ENCODE data around the gene PPP4R2.

The PPP4R2 gene

DNA sequence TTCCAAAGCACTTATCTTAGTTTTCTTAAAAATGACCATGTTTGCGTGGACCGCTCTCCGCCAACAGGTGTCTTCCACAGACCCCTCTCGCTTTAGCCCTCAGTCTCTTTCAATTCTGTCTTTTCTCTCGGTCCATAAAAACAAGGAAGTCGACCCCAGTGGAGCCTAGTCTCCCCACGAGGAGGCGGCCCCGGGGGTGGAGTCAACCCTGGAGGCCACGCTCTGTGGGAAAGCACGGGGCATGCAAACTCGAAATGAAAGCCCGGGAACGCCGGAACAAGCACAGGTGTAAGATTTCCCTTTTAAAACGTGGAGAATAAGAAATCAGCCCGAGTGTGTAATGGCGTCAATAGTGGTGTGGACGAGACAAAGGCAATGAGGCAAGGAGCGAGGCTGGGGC, 113.9 kb downstream of the PPP4R2 start:
- Mint-ChIP-seq H3K4me1 (no peaks in the 10 kb centered on the region), H3K27me3 (peaks cover 4 to 39% of the 10 kb centered on the region in 2 donors), H3K36me3 (no peaks in the 10 kb centered on the region), H3K9me3 (no peaks in the 10 kb centered on the region), H3K4me3 (no peak overlapping the region), H3K27ac (no peak overlapping the region)
- no peak for ATAC-seq (replicated peaks)
- no peak for DNase-seq

DNA sequence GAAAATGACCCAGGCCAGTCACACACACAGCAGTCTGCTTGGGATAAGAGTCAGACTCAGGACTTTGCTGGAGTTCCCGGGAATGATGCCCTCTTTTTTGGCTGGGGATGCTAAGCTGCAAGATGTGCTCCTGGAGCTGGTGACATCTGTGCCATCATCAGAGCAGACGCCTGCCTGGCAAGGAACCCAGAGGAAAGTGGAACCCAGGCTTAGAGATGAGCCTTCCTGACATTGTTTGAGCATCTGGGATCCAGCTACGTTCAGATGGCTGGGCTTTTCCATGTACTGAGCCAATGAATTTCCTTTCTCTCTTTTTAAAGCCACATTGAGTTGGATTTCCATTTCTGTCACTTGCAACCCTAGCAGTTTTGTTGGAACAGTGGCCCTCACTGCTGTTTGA, 118.1 kb downstream of the PPP4R2 start:
- no peak overlapping the region for H3K4me3 Mint-ChIP-seq
- no peaks in the 10 kb centered on the region for H3K4me1 Mint-ChIP-seq
- H3K36me3 Mint-ChIP-seq, result no peaks in the 10 kb centered on the region
- peaks cover 0 to 32% of the 10 kb centered on the region in 2 donors for H3K27me3 Mint-ChIP-seq
- ATAC-seq (replicated peaks), result no peak
- no peak for DNase-seq
- H3K27ac Mint-ChIP-seq, result no peak overlapping the region
- H3K9me3 Mint-ChIP-seq, result no peaks in the 10 kb centered on the region

DNA sequence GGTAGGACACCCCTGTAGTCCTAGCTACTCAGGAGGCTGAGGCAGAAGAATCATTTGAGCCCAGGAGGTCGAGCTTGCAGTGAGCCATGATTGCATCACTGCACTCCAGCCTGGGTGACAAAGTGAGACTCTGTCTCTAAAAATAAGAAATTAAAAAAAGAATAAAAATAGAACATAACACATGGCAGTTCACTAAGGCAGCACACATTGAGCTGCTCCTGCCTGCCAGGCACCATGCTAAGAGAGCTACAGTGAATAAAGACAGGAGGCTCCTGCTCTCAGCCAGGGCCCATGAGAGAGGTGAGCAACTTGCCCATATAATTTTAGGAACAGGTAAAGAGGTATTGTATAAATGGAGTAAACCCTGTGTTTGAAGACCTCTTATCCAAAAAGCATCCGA, 119.2 kb downstream of the PPP4R2 start:
- no peaks in the 10 kb centered on the region for H3K4me1 Mint-ChIP-seq
- no peak for ATAC-seq (replicated peaks)
- no peaks in the 10 kb centered on the region for H3K9me3 Mint-ChIP-seq
- no peaks in the 10 kb centered on the region for H3K36me3 Mint-ChIP-seq
- peaks cover 0 to 22% of the 10 kb centered on the region in 2 donors for H3K27me3 Mint-ChIP-seq
- H3K27ac Mint-ChIP-seq, result no peak overlapping the region
- H3K4me3 Mint-ChIP-seq, result no peak overlapping the region
- DNase-seq, result no peak
